Colonic mucosa (tissue), 4 donors: ENCODE data around the gene LHX4. TPM values are rescaled to one million over a fixed set of nuclear protein-coding genes. Genes with fewer than 3 reads are reported as not detected.

ENCODE experiments used
- DNase-seq: peaks from one replicate; pipeline ENCODE4 v3.0.0-alpha.2; 2020
- H3K27ac ChIP-seq: fragments of 200-600 bp; one replicate; pipeline ENCODE4 v1.8.0; 2021
- H3K27me3 ChIP-seq: fragments of 200-600 bp; one replicate; pipeline ENCODE4 v1.8.0; 2021
- H3K36me3 ChIP-seq: fragments of 200-600 bp; one replicate; pipeline ENCODE4 v1.8.0; 2021
- H3K4me1 ChIP-seq: fragments of 200-600 bp; one replicate; pipeline ENCODE4 v1.8.0; 2021; ENCODE audit warnings: mild to moderate bottlenecking
- H3K4me3 ChIP-seq: fragments of 200-600 bp; one replicate; pipeline ENCODE4 v1.8.0; 2021
- H3K9ac ChIP-seq, 2 donors: one replicate each; pipeline ENCODE4 v1.7.0; 2013; ENCODE audit warnings: control low read depth in 2 of 2, low read depth in 2 of 2, low read length in 2 of 2
- H3K9me3 ChIP-seq: fragments of 200-600 bp; one replicate; pipeline ENCODE4 v1.8.0; 2021
- intact Hi-C: fragments of 100-400 bp; cut with DNase I; formaldehyde crosslinking; loops from one replicate; pipeline ENCODE4 v1.14.1; 2022
- total RNA-seq, 2 donors: library from RNA; stranded (reverse); fragmentation: NEBNext Ultra II Directional in 1 of 2; extraction: Animal tissue kit (Norgen Biotek cat#: 25700) in 1 of 2; gene quantifications; one replicate each; pipeline ENCODE4 v1.2.1, GENCODE V29; 2021
- TF ChIP-seq, protein P1 (sequence below): fragments of 200-600 bp; IDR thresholded peaks from one replicate; pipeline ENCODE4 v1.8.0; 2022; ENCODE audit warnings: antibody characterized with exemption, mild to moderate bottlenecking
- donor health status: healthy.
- donor health status: DM: no; HTN: no; CAD: no.
- donor health status: DM: no; HTN: no; CAD: no.

LHX4 gene
- total RNA-seq, 2 donors from 2014 or later: 0.74 to 0.77 TPM

- no peak for DNase-seq
- intact Hi-C loops: no loop called here
- Histone ChIP-seq H3K36me3 (no peaks in the 10 kb centered on the region), H3K27me3 (no peaks in the 10 kb centered on the region), H3K9me3 (no peaks in the 10 kb centered on the region), H3K4me3 (no peak overlapping the region), H3K9ac (no peak overlapping the region), H3K27ac (no peak overlapping the region), H3K4me1 (no peaks in the 10 kb centered on the region)
- TF ChIP-seq, protein P1, sequence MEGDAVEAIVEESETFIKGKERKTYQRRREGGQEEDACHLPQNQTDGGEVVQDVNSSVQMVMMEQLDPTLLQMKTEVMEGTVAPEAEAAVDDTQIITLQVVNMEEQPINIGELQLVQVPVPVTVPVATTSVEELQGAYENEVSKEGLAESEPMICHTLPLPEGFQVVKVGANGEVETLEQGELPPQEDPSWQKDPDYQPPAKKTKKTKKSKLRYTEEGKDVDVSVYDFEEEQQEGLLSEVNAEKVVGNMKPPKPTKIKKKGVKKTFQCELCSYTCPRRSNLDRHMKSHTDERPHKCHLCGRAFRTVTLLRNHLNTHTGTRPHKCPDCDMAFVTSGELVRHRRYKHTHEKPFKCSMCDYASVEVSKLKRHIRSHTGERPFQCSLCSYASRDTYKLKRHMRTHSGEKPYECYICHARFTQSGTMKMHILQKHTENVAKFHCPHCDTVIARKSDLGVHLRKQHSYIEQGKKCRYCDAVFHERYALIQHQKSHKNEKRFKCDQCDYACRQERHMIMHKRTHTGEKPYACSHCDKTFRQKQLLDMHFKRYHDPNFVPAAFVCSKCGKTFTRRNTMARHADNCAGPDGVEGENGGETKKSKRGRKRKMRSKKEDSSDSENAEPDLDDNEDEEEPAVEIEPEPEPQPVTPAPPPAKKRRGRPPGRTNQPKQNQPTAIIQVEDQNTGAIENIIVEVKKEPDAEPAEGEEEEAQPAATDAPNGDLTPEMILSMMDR: no peak
These were observed 80.0 kb downstream of the LHX4 start for GRCh38 chr1:180310095-180310494.

- TF ChIP-seq, protein P1: no peak
- Histone ChIP-seq H3K9me3 (no peaks in the 10 kb centered on the region), H3K4me3 (no peak overlapping the region), H3K27me3 (no peaks in the 10 kb centered on the region), H3K36me3 (no peaks in the 10 kb centered on the region), H3K9ac (no peak overlapping the region), H3K4me1 (no peaks in the 10 kb centered on the region), H3K27ac (no peak overlapping the region)
- intact Hi-C loops: no loop called here
- DNase-seq: no peak
These were observed 81.1 kb downstream of the LHX4 start for GRCh38 chr1:180311011-180311730.

- no peak for DNase-seq
- intact Hi-C loops: no loop called here
- TF ChIP-seq, protein P1: no peak
These were observed 82.9 kb downstream of the LHX4 start for GRCh38 chr1:180312926-180313325.

DNA sequence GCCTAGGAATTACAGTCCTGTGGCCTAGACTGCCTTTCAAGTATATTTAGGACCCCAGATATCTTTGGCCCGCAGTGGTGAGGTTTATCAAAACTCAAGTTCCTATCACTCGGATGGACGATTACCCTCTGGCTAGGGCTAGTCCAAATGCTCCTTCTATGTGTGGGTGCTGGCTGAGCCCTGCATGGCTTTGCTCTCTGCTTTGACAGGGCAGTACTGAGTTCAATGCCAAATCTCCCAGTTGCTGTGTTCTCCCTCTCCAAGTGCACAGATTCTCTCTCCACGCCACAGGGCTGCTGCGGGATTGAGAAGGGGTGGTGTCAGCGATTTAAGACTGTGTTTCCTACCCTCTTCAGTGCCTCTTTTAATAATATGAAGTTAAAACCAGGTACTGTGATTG is 97.0 kb downstream of the LHX4 start:
- H3K4me1 ChIP-seq: no peaks in the 10 kb centered on the region
- H3K27me3 ChIP-seq: no peaks in the 10 kb centered on the region
- no peak overlapping the region for H3K4me3 ChIP-seq
- TF ChIP-seq, protein P1: no peak
- intact Hi-C loops: no loop called here
- no peaks in the 10 kb centered on the region for H3K36me3 ChIP-seq
- no peaks in the 10 kb centered on the region for H3K9me3 ChIP-seq
- no peak overlapping the region for H3K9ac ChIP-seq
- no peak overlapping the region for H3K27ac ChIP-seq
- DNase-seq: no peak

More at GRCh38 chr1:180312926-180313325, 82.9 kb downstream of the LHX4 start:
- Histone ChIP-seq H3K27ac (no peak overlapping the region), H3K4me3 (no peak overlapping the region), H3K27me3 (no peaks in the 10 kb centered on the region), H3K4me1 (no peaks in the 10 kb centered on the region), H3K9ac (no peak overlapping the region), H3K9me3 (no peaks in the 10 kb centered on the region), H3K36me3 (no peaks in the 10 kb centered on the region)

Other genes with a start within 250 kb of the LHX4 start
- 100 to 1,000 TPM; 395 to 450 TPM for gene QSOX1, start 75.4 kb upstream of the LHX4 start, total RNA-seq